ENCODE measurements around the gene TMEM108.

Gene TMEM108

DNA sequence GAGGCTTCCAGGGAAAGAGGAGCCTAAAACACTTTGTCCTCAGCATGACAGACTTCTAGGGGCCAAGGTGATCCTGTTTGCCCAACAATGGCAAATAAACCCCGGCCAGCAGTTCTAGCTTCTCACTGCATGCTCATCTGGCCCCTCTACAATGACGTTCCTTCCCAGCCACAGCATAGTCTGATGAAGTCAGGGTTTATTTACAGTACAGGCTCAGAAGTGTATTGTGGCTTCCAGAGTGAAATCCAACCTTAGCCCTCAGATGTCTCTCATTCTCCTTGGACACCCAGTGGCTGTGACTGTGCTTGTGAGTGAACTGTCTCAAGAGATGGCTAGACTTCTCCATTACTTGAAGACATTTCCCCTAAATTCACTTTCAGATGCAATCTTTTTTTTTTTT lies 402.5 kb downstream of the TMEM108 start (continued):
- TF ChIP-seq CSDC2 (CRISPR knock-in tag; IDR thresholded peaks at IDR 0.05) (no peak), ARNTL (CRISPR knock-in tag; IDR thresholded peaks at IDR 0.05; ENCODE audit: borderline replicate concordance, low read depth) (no peak), RARB (CRISPR knock-in tag; IDR thresholded peaks at IDR 0.05) (no peak)

DNA sequence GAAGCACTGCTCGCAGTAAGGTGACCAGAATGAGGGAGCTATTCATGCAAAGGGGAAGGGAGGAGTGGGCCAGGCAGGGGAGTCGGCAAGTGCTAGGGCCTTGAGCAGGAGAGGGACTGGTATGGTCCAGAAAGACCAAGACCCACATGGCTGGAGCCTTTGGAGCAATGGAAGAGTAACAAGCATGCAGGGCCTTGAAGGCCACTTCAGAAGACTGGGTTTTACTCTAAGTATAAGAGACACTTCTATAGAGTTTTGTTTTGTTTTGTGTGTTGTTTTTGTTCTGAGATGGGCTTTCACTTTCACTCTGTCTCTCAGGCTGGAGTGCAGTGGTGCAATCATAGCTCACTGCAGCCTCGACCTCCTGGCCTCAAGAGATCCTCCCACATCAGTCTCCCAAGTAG lies 403.7 kb downstream of the TMEM108 start:
- peak; percentile 20; the same call in 1 of the 3 replicates for ATAC-seq
- TF ChIP-seq CSDC2 (CRISPR knock-in tag; IDR thresholded peaks at IDR 0.05) (no peak), ZC3H10 (CRISPR knock-in tag; IDR thresholded peaks at IDR 0.05) (no peak), ISL1 (CRISPR knock-in tag; IDR thresholded peaks at IDR 0.05) (no peak)
- TF ChIP-seq, protein P1, sequence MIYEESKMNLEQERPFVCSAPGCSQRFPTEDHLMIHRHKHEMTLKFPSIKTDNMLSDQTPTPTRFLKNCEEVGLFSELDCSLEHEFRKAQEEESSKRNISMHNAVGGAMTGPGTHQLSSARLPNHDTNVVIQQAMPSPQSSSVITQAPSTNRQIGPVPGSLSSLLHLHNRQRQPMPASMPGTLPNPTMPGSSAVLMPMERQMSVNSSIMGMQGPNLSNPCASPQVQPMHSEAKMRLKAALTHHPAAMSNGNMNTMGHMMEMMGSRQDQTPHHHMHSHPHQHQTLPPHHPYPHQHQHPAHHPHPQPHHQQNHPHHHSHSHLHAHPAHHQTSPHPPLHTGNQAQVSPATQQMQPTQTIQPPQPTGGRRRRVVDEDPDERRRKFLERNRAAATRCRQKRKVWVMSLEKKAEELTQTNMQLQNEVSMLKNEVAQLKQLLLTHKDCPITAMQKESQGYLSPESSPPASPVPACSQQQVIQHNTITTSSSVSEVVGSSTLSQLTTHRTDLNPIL (CRISPR knock-in tag; IDR thresholded peaks at IDR 0.05; ENCODE audit: low read depth): no peak
- TF ChIP-seq, protein P2, sequence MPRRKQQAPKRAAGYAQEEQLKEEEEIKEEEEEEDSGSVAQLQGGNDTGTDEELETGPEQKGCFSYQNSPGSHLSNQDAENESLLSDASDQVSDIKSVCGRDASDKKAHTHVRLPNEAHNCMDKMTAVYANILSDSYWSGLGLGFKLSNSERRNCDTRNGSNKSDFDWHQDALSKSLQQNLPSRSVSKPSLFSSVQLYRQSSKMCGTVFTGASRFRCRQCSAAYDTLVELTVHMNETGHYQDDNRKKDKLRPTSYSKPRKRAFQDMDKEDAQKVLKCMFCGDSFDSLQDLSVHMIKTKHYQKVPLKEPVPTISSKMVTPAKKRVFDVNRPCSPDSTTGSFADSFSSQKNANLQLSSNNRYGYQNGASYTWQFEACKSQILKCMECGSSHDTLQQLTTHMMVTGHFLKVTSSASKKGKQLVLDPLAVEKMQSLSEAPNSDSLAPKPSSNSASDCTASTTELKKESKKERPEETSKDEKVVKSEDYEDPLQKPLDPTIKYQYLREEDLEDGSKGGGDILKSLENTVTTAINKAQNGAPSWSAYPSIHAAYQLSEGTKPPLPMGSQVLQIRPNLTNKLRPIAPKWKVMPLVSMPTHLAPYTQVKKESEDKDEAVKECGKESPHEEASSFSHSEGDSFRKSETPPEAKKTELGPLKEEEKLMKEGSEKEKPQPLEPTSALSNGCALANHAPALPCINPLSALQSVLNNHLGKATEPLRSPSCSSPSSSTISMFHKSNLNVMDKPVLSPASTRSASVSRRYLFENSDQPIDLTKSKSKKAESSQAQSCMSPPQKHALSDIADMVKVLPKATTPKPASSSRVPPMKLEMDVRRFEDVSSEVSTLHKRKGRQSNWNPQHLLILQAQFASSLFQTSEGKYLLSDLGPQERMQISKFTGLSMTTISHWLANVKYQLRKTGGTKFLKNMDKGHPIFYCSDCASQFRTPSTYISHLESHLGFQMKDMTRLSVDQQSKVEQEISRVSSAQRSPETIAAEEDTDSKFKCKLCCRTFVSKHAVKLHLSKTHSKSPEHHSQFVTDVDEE (CRISPR knock-in tag; IDR thresholded peaks at IDR 0.05): no peak

DNA sequence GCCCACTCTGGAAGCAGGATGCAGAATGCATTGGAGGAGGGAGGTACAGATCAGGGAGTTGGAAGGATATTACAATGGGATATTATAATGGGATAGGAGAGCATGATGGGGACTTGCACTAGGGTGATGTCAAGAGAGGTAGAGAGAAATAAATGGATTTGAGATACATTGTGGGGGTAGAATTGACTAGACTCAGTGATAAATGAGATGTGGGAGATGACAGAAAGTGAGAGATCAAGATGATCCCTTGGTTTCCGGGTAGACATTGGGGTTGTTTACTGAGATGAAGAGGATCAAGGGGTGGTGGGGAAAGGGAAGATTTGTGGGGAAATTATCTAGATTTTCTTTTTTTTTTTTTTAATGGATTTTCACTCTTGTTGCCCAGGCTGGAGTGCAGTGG lies 404.3 kb downstream of the TMEM108 start:
- TF ChIP-seq ZFP30 (CRISPR knock-in tag; IDR thresholded peaks at IDR 0.05) (no peak), ESRRG (CRISPR knock-in tag; IDR thresholded peaks at IDR 0.05) (no peak), BACH2 (CRISPR knock-in tag; IDR thresholded peaks at IDR 0.05; ENCODE audit: borderline replicate concordance) (no peak), RARB (CRISPR knock-in tag; IDR thresholded peaks at IDR 0.05) (no peak), ZNF70 (CRISPR knock-in tag; IDR thresholded peaks at IDR 0.05) (no peak), ZNF8 (CRISPR knock-in tag; IDR thresholded peaks at IDR 0.05) (no peak), ARNTL (CRISPR knock-in tag; IDR thresholded peaks at IDR 0.05; ENCODE audit: borderline replicate concordance, low read depth) (no peak), TOX (CRISPR knock-in tag; IDR thresholded peaks at IDR 0.05; ENCODE audit: borderline replicate concordance) (no peak), CSDC2 (CRISPR knock-in tag; IDR thresholded peaks at IDR 0.05) (no peak)
- TF ChIP-seq, protein P1 (CRISPR knock-in tag; IDR thresholded peaks at IDR 0.05; ENCODE audit: low read depth): no peak
- TF ChIP-seq, protein P3, sequence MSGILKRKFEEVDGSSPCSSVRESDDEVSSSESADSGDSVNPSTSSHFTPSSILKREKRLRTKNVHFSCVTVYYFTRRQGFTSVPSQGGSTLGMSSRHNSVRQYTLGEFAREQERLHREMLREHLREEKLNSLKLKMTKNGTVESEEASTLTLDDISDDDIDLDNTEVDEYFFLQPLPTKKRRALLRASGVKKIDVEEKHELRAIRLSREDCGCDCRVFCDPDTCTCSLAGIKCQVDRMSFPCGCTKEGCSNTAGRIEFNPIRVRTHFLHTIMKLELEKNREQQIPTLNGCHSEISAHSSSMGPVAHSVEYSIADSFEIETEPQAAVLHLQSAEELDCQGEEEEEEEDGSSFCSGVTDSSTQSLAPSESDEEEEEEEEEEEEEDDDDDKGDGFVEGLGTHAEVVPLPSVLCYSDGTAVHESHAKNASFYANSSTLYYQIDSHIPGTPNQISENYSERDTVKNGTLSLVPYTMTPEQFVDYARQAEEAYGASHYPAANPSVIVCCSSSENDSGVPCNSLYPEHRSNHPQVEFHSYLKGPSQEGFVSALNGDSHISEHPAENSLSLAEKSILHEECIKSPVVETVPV (CRISPR knock-in tag; IDR thresholded peaks at IDR 0.05): no peak
- TF ChIP-seq, protein P2 (CRISPR knock-in tag; IDR thresholded peaks at IDR 0.05): no peak
- ATAC-seq: no peak

DNA sequence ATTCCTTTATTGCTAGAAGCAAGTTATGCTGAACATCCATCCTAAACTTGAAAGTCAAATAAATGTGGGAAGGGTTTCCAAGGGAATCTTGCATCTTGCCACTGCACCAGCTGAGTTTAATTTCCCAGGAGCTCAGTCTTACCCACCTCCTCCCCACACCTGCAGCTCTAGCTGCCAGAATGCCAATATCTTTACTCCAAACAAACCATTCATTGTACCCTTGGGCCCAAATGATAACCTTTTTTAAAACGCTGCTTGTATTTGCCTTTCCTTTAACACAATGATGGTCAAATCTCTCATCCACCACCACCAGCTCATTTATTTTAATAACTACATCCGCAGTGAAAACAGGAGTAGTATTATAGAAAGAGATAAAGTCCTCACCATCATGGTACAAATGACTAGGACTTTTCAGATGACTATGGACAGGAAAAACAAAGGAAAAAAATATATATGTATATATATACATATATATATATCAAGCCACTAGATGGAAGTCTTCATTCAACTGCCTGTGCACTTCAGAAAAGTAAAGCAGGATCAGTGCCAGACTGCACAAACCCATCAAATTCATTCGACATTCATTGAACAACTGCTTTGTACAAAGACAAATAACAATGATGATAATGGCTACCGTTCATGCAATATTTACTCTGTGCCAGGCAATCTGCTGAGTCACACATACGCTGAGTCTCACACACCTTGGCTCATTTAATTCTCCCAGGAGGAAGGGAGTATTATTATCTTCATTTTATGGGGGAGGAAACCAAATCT lies 405.6 kb downstream of the TMEM108 start:
- ATAC-seq: peak; percentile 49; the same call in 2 of the 3 replicates
- no peak for TF ChIP-seq RARB (CRISPR knock-in tag; IDR thresholded peaks at IDR 0.05)
- TF ChIP-seq ZFP3 (CRISPR knock-in tag; IDR thresholded peaks at IDR 0.05): no peak
- TF ChIP-seq GLIS3 (CRISPR knock-in tag; IDR thresholded peaks at IDR 0.05): no peak
- TF ChIP-seq, protein P3 (CRISPR knock-in tag; IDR thresholded peaks at IDR 0.05): no peak
- no peak for TF ChIP-seq ZNF8 (CRISPR knock-in tag; IDR thresholded peaks at IDR 0.05)
- TF ChIP-seq OSR1 (CRISPR knock-in tag; IDR thresholded peaks at IDR 0.05): no peak
- TF ChIP-seq, protein P4, sequence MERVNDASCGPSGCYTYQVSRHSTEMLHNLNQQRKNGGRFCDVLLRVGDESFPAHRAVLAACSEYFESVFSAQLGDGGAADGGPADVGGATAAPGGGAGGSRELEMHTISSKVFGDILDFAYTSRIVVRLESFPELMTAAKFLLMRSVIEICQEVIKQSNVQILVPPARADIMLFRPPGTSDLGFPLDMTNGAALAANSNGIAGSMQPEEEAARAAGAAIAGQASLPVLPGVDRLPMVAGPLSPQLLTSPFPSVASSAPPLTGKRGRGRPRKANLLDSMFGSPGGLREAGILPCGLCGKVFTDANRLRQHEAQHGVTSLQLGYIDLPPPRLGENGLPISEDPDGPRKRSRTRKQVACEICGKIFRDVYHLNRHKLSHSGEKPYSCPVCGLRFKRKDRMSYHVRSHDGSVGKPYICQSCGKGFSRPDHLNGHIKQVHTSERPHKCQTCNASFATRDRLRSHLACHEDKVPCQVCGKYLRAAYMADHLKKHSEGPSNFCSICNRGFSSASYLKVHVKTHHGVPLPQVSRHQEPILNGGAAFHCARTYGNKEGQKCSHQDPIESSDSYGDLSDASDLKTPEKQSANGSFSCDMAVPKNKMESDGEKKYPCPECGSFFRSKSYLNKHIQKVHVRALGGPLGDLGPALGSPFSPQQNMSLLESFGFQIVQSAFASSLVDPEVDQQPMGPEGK (CRISPR knock-in tag; IDR thresholded peaks at IDR 0.05; ENCODE audit: borderline replicate concordance): no peak
- TF ChIP-seq BACH2 (CRISPR knock-in tag; IDR thresholded peaks at IDR 0.05; ENCODE audit: borderline replicate concordance): no peak
- TF ChIP-seq ZFP30 (CRISPR knock-in tag; IDR thresholded peaks at IDR 0.05): no peak
- no peak for TF ChIP-seq SNAI2 (CRISPR knock-in tag; IDR thresholded peaks at IDR 0.05)
